ENCODE results near the gene TOMM5. TPM values are rescaled to one million over a fixed set of nuclear protein-coding genes. Genes with fewer than 3 reads are reported as not detected.
A peak's percentile ranks its signal among the peaks of the same experiment; 100 is the strongest.

Gene TOMM5
- total RNA-seq, 1 donor = 72.4 TPM

- H3K36me3 ChIP-seq (ENCODE audit: insufficient read depth, low read length) = peaks cover 4% of the 10 kb centered on the region
- peaks cover 34% of the 10 kb centered on the region for H3K79me2 ChIP-seq (ENCODE audit: insufficient read depth, low read length)
- H3K9me3 ChIP-seq (ENCODE audit: low read depth, low read length) = no peaks in the 10 kb centered on the region
- DNase-seq (ENCODE audit: insufficient read length, low spot score, missing footprints) = no peak
- H3K27ac ChIP-seq (ENCODE audit: low read depth, low read length) = no peak overlapping the region
- no peak overlapping the region for H3K4me2 ChIP-seq (ENCODE audit: insufficient read depth, low read length)
- TF ChIP-seq CTCF (IDR thresholded peaks at IDR 0.05; ENCODE audit: extremely low read depth, low read depth, low read length) = no peak
- H3K27me3 ChIP-seq (ENCODE audit: insufficient read depth, low read length) = peaks cover 5% of the 10 kb centered on the region
- peaks cover 13% of the 10 kb centered on the region for H3K4me1 ChIP-seq (ENCODE audit: insufficient read depth, low read length)
- no peak overlapping the region for H3K4me3 ChIP-seq (ENCODE audit: insufficient read depth, low read length)
- H4K20me1 ChIP-seq (ENCODE audit: insufficient read depth, low read length) = peaks cover 15% of the 10 kb centered on the region
- peak overlapping the region; percentile 60 for H2AFZ ChIP-seq (ENCODE audit: low read length)
Observed at GRCh38 chr9:37593883-37594448, 1.6 kb upstream of the TOMM5 start.

GRCh38 chr9:37587521-37587920, 4.9 kb downstream of the TOMM5 start:
- Histone ChIP-seq H3K27ac (ENCODE audit: low read depth, low read length) (no peak overlapping the region), H2AFZ (ENCODE audit: low read length) (no peak overlapping the region), H3K4me3 (ENCODE audit: insufficient read depth, low read length) (no peak overlapping the region), H3K9me3 (ENCODE audit: low read depth, low read length) (no peaks in the 10 kb centered on the region), H3K4me1 (ENCODE audit: insufficient read depth, low read length) (peaks cover 13% of the 10 kb centered on the region), H4K20me1 (ENCODE audit: insufficient read depth, low read length) (peaks cover 25% of the 10 kb centered on the region), H3K36me3 (ENCODE audit: insufficient read depth, low read length) (peaks cover 61% of the 10 kb centered on the region), H3K79me2 (ENCODE audit: insufficient read depth, low read length) (peaks cover 75% of the 10 kb centered on the region), H3K4me2 (ENCODE audit: insufficient read depth, low read length) (no peak overlapping the region), H3K27me3 (ENCODE audit: insufficient read depth, low read length) (no peaks in the 10 kb centered on the region)
- no peak for DNase-seq (ENCODE audit: insufficient read length, low spot score, missing footprints)
- TF ChIP-seq CTCF (IDR thresholded peaks at IDR 0.05; ENCODE audit: extremely low read depth, low read depth, low read length) = no peak

GRCh38 chr9:37583522-37584121, 8.8 kb downstream of the TOMM5 start:
- no peak for TF ChIP-seq CTCF (IDR thresholded peaks at IDR 0.05; ENCODE audit: extremely low read depth, low read depth, low read length)
- Histone ChIP-seq H3K36me3 (ENCODE audit: insufficient read depth, low read length) (peaks cover 73% of the 10 kb centered on the region), H3K4me2 (ENCODE audit: insufficient read depth, low read length) (no peak overlapping the region), H3K27me3 (ENCODE audit: insufficient read depth, low read length) (no peaks in the 10 kb centered on the region), H3K79me2 (ENCODE audit: insufficient read depth, low read length) (peaks cover 47% of the 10 kb centered on the region), H2AFZ (ENCODE audit: low read length) (no peak overlapping the region), H3K4me1 (ENCODE audit: insufficient read depth, low read length) (no peaks in the 10 kb centered on the region), H3K9me3 (ENCODE audit: low read depth, low read length) (no peaks in the 10 kb centered on the region), H3K4me3 (ENCODE audit: insufficient read depth, low read length) (no peak overlapping the region), H4K20me1 (ENCODE audit: insufficient read depth, low read length) (peaks cover 8% of the 10 kb centered on the region), H3K27ac (ENCODE audit: low read depth, low read length) (no peak overlapping the region)
- DNase-seq (ENCODE audit: insufficient read length, low spot score, missing footprints) = no peak

GRCh38 chr9:37582548-37583157, 9.7 kb downstream of the TOMM5 start:
- H3K79me2 ChIP-seq (ENCODE audit: insufficient read depth, low read length) = peaks cover 37% of the 10 kb centered on the region
- no peak for DNase-seq (ENCODE audit: insufficient read length, low spot score, missing footprints)
- no peak overlapping the region for H3K27ac ChIP-seq (ENCODE audit: low read depth, low read length)
- peak; percentile 70 for TF ChIP-seq CTCF (IDR thresholded peaks at IDR 0.05; ENCODE audit: extremely low read depth, low read depth, low read length)
- H3K4me3 ChIP-seq (ENCODE audit: insufficient read depth, low read length) = no peak overlapping the region
- H3K4me2 ChIP-seq (ENCODE audit: insufficient read depth, low read length) = no peak overlapping the region
- H3K4me1 ChIP-seq (ENCODE audit: insufficient read depth, low read length) = no peaks in the 10 kb centered on the region
- H3K27me3 ChIP-seq (ENCODE audit: insufficient read depth, low read length) = no peaks in the 10 kb centered on the region
- peaks cover 8% of the 10 kb centered on the region for H4K20me1 ChIP-seq (ENCODE audit: insufficient read depth, low read length)
- H3K9me3 ChIP-seq (ENCODE audit: low read depth, low read length) = no peaks in the 10 kb centered on the region
- no peak overlapping the region for H2AFZ ChIP-seq (ENCODE audit: low read length)
- peaks cover 64% of the 10 kb centered on the region for H3K36me3 ChIP-seq (ENCODE audit: insufficient read depth, low read length)
